SJCRH30 (cell line): ENCODE results near the gene VSIR. TPM values are rescaled to one million over a fixed set of nuclear protein-coding genes. Genes with fewer than 3 reads are reported as not detected.

Experiments
- DNase-seq, 2 experiments: peaks; one replicate each; pipeline ENCODE4 v3.0.0-alpha.2; 2015 to 2020
- H3K27ac ChIP-seq: fragments of 250-450 bp; sonication (Bioruptor Pico); 2 replicates; pipeline ENCODE4 v1.5.1; 2020; ENCODE audit warnings: mild to moderate bottlenecking, moderate library complexity
- H3K27me3 ChIP-seq: fragments of 250-450 bp; sonication (Bioruptor Pico); 2 replicates; pipeline ENCODE4 v1.5.1; 2020; ENCODE audit warnings: mild to moderate bottlenecking, moderate library complexity
- H3K36me3 ChIP-seq: fragments of 250-450 bp; sonication (Bioruptor Pico); 2 replicates; pipeline ENCODE4 v1.5.1; 2020; ENCODE audit warnings: mild to moderate bottlenecking, moderate library complexity
- H3K4me1 ChIP-seq: fragments of 250-450 bp; sonication (Bioruptor Pico); 2 replicates; pipeline ENCODE4 v1.5.1; 2020; ENCODE audit warnings: mild to moderate bottlenecking, moderate library complexity
- H3K4me3 ChIP-seq: fragments of 250-450 bp; sonication (Bioruptor Pico); 2 replicates; pipeline ENCODE4 v1.5.1; 2020; ENCODE audit warnings: mild to moderate bottlenecking, moderate library complexity
- H3K9me3 ChIP-seq: fragments of 250-450 bp; sonication (Bioruptor Pico); replicated peaks from 2 replicates; pipeline ENCODE4 v1.5.1; 2020; ENCODE audit warnings: mild to moderate bottlenecking, moderate library complexity
- total RNA-seq: library from RNA; depleted of rRNA; stranded (reverse); fragments of >200 nt; shearing (Covaris generic); gene quantifications from 2 replicates; pipeline ENCODE4 v1.2.3, GENCODE V29; 2014

The VSIR gene
- total RNA-seq, 1 experiment from 2014 or later = 2.6 TPM

DNA sequence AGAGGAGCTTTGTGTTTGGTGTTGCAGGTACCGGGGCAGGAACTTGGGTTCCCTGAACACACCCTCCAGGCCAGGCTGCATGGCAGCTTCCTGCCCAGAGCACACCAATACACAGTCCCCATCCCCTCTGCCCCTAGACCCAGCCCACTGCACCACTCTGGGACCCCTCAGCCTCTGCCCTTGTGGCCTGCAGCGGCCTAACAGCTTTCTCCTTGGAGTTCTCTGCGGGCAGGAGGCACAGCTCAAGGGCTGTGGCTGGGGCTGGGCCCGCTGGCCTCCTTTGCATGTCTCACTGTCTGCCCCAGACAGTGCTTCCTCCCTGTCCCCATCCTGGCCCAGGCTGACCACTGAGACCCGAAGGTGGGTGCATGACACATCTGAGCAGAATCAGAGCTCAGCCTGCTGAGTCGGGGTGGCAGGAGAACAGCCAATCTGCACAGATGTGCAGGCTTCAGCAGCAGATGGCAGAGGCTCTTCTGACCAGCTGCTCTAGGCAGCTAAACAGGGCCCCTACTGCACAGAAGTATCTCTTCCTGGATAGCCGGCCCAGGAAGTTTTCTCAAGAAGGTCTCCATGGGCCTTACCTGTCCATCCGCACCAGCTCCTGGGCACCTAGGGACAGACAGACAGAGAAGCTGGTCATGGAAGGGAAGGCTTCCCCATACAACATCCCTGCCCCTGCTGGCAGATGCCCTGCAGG lies 20.8 kb downstream of the VSIR start:
- Histone ChIP-seq H3K27me3 (no peaks in the 10 kb centered on the region), H3K27ac (no peak overlapping the region), H3K4me3 (no peak overlapping the region), H3K9me3 (no peaks in the 10 kb centered on the region), H3K4me1 (no peaks in the 10 kb centered on the region; the same call in 1 of the 2 replicates), H3K36me3 (no peaks in the 10 kb centered on the region)
- DNase-seq = no peak

GRCh38 chr10:71751515-71752224 lies 21.6 kb downstream of the VSIR start:
- Histone ChIP-seq H3K4me3 (no peak overlapping the region), H3K4me1 (no peaks in the 10 kb centered on the region; the same call in 1 of the 2 replicates), H3K27ac (no peak overlapping the region), H3K9me3 (no peaks in the 10 kb centered on the region), H3K27me3 (no peaks in the 10 kb centered on the region), H3K36me3 (no peaks in the 10 kb centered on the region)
- no peak for DNase-seq

GRCh38 chr10:71750986-71751385 lies 22.3 kb downstream of the VSIR start:
- Histone ChIP-seq H3K27ac (no peak overlapping the region), H3K9me3 (no peaks in the 10 kb centered on the region), H3K36me3 (no peaks in the 10 kb centered on the region), H3K27me3 (no peaks in the 10 kb centered on the region), H3K4me3 (no peak overlapping the region), H3K4me1 (no peaks in the 10 kb centered on the region; the same call in 1 of the 2 replicates)
- DNase-seq = no peak

DNA sequence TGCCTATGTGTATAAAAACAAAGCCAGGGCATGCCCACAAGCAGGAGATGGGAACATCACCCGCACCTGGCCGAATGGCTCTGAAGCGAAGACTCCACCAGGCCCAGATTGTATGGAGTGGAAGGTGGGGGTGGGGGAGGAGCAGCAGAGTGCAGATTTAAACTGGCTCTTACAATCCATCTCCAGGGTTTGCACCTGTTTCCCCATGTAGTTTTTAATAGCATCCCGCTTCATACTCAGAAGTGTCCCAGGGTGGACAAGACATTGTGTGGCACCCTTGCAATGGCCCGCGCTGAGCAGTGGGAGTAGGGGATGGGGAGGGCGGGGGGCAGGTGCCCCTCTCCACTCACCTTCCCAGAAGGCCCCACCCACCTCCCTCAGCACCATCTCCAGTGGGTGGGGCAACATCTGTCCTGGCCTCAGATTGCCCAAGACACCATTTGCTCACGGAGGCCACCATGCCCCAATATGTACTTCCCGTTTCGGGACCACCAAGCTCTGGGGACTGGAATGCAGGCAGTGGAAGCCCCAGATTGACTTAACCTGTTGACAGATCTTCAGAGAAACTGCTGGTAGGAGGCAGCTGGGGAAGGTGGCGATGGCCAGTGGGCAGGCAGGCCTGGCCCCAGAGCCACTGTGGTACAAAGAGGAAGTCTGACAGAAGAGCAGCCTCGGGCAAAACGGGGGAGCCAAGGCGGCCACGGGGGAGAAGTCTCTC lies 23.0 kb downstream of the VSIR start:
- Histone ChIP-seq H3K27ac (no peak overlapping the region), H3K4me3 (no peak overlapping the region), H3K9me3 (no peaks in the 10 kb centered on the region), H3K27me3 (no peaks in the 10 kb centered on the region), H3K4me1 (no peaks in the 10 kb centered on the region; the same call in 1 of the 2 replicates), H3K36me3 (no peaks in the 10 kb centered on the region)
- no peak for DNase-seq

DNA sequence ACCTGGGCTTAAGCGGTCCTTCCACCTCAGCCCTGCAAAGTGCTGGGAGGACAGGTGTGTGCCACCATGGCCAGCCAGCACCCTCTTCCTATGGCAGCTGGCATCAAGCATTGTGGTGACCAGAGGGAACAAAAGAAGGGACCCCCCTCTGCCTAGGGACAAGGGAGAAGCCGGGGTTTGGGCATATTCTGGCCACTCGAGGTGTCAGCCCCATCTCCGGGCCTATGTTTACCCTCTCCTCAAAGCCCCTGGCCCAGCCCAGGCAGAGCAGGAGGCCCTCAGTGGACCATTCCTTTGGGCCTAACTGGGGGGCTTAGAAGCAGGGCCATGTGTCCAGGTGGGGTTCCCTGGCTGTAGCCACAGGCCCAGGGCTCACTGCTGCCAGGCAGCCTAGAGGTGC lies 23.9 kb downstream of the VSIR start:
- H3K4me1 ChIP-seq = no peaks in the 10 kb centered on the region
- no peaks in the 10 kb centered on the region for H3K36me3 ChIP-seq
- no peaks in the 10 kb centered on the region for H3K9me3 ChIP-seq
- no peak overlapping the region for H3K4me3 ChIP-seq
- DNase-seq = no peak
- H3K27ac ChIP-seq = no peak overlapping the region
- H3K27me3 ChIP-seq = no peaks in the 10 kb centered on the region

DNA sequence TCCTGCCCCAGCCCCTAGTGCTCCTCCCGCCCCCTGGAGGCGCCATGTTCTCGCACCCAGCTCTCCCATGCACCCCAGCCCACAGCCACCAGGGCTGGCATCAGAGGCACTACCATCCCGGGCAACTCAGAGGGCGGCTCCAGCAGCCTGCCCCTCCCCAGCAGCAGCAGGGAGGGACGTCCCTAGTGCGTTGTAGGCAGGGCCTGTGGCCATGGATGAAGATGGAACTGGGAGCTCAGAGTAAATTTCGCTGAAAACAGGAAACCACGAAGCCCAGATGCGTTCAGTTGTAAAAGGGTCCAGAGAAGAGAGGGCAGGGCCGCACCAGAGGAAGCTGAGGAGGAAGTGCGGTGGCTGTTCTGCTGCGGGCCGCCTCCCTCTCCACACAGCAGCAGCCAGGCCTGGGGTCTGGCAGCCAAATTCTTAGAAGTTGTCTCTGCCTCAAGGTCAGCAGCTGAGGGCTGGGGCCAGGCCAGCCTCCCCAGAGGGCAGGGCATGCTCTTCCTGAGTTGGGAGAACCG lies 24.6 kb downstream of the VSIR start:
- no peak for DNase-seq
- Histone ChIP-seq H3K9me3 (no peaks in the 10 kb centered on the region), H3K4me1 (no peaks in the 10 kb centered on the region), H3K27me3 (no peaks in the 10 kb centered on the region), H3K4me3 (no peak overlapping the region), H3K36me3 (no peaks in the 10 kb centered on the region), H3K27ac (no peak overlapping the region)

GRCh38 chr10:71747551-71748523 lies 25.5 kb downstream of the VSIR start:
- Histone ChIP-seq H3K27ac (no peak overlapping the region), H3K4me1 (no peaks in the 10 kb centered on the region), H3K9me3 (no peaks in the 10 kb centered on the region), H3K27me3 (no peaks in the 10 kb centered on the region), H3K36me3 (no peaks in the 10 kb centered on the region), H3K4me3 (no peak overlapping the region)
- no peak for DNase-seq

DNA sequence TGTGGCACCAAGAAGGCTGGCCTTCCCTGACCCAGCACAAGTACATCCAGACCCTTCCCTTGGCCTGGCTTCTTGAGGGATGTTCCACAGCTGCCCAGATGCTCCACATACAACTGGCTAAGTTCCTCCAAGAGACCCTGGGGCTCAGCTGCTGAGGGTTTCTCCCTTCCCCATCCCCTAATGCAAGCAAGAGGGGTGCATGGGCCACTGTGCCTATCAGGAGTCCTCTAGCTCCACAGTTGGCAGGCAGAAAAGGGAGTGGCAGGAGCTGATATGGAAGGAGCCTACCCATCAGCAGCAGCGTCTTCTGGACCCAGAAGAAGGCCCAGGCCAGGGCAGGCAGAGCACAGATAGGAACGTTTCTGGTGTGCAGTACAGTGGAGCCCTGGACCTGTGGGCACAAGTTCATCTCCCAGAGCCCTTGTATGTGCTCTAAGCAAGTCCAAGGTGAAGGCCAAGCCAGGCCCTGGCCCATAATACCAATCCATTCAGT lies 26.2 kb downstream of the VSIR start:
- Histone ChIP-seq H3K36me3 (no peaks in the 10 kb centered on the region), H3K4me3 (no peak overlapping the region), H3K4me1 (no peaks in the 10 kb centered on the region), H3K27me3 (no peaks in the 10 kb centered on the region), H3K9me3 (no peaks in the 10 kb centered on the region), H3K27ac (no peak overlapping the region)
- DNase-seq = no peak

DNA sequence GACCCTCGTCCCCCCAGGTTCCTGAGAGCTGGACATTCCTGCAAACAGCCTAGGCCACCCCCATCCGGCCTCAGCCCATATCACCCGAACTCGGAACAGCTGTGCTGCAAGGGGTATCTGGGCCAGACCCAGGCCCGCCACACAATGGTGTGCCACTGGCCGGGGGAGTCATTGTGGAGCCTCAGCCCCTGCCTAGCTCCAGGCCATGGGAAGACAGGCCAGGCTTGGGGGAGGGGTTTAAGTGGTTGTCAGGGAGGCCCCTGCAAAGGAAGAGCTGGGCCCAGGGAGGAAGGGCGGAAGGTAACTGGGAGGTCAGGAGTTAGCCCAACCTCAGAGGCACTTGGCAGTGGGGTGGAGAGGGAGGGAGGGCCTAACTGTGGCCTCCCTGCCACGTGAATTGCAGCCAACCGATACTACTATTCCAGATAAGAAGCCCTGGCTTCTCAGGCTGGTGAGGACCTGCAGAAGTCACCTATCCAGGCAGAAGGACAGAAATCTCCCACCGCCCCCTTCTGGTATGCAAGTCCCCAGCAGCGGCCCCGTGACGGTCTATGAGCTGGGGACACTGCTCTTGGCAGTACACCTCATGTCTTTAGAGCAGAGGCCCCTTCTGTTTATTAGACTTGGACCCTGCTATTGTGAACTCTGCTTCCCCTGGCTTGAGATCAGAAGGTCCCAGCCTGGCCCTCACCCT lies 26.8 kb downstream of the VSIR start:
- H3K27me3 ChIP-seq = no peaks in the 10 kb centered on the region
- H3K9me3 ChIP-seq = no peaks in the 10 kb centered on the region
- H3K4me3 ChIP-seq = no peak overlapping the region
- no peaks in the 10 kb centered on the region for H3K4me1 ChIP-seq
- DNase-seq = no peak
- H3K36me3 ChIP-seq = no peaks in the 10 kb centered on the region
- no peak overlapping the region for H3K27ac ChIP-seq

- Histone ChIP-seq H3K4me3 (no peak overlapping the region), H3K27me3 (no peaks in the 10 kb centered on the region), H3K27ac (no peak overlapping the region), H3K9me3 (no peaks in the 10 kb centered on the region), H3K4me1 (no peaks in the 10 kb centered on the region), H3K36me3 (no peaks in the 10 kb centered on the region)
- DNase-seq = no peak
Measured at GRCh38 chr10:71745664-71746250, 27.6 kb downstream of the VSIR start.

GRCh38 chr10:71744897-71745663 lies 28.2 kb downstream of the VSIR start:
- Histone ChIP-seq H3K4me3 (no peak overlapping the region), H3K27ac (no peak overlapping the region), H3K4me1 (no peaks in the 10 kb centered on the region)

GRCh38 chr10:71743866-71744265 lies 29.5 kb downstream of the VSIR start:
- no peak for DNase-seq
- no peak overlapping the region for H3K27ac ChIP-seq
- H3K27me3 ChIP-seq = no peaks in the 10 kb centered on the region
- no peak overlapping the region for H3K4me3 ChIP-seq
- no peaks in the 10 kb centered on the region for H3K9me3 ChIP-seq
- no peaks in the 10 kb centered on the region for H3K4me1 ChIP-seq
- H3K36me3 ChIP-seq = no peaks in the 10 kb centered on the region

More at GRCh38 chr10:71744897-71745663, 28.2 kb downstream of the VSIR start:
- DNase-seq = no peak
- Histone ChIP-seq H3K9me3 (no peaks in the 10 kb centered on the region), H3K27me3 (no peaks in the 10 kb centered on the region), H3K36me3 (no peaks in the 10 kb centered on the region)
